ENCODE results near the gene PNPO.

Gene PNPO

DNA sequence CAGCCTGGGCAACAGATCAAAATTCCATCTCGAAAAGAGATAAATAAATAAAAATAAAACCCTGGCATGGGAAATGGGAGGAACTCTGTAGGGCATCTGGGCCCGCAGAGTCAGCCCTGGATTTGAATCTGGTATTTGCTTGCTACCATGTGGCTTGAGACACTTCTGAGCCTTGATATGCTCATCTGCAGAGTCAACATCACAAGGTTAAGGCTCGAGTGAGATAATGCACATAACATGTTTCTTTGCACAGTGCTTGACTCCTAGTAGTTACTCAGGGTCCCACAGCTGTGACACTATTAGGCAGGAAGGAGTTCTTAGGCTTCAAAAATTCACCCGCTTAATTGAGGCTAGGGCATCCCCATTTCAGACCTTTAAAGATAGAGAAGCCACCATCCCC lies 50.8 kb downstream of the PNPO start:
- no peak overlapping the region for H3K4me3 ChIP-seq (ENCODE audit: low read depth in 1 of 2, low read length in 2 of 2)
- H3K36me3 ChIP-seq (ENCODE audit: control insufficient read depth in 1 of 2, insufficient read depth in 2 of 2, low read length in 2 of 2), result no peaks in the 10 kb centered on the region
- no peak overlapping the region for H3K27ac ChIP-seq (ENCODE audit: low read length)
- peaks cover 0 to 6% of the 10 kb centered on the region in 2 donors for H3K4me1 ChIP-seq (ENCODE audit: control insufficient read depth in 1 of 2, insufficient read depth in 2 of 2, low read length in 2 of 2)
- H3K27me3 ChIP-seq (ENCODE audit: low read depth, low read length), result peaks cover 7% of the 10 kb centered on the region
- no peaks in the 10 kb centered on the region for H3K9me3 ChIP-seq (ENCODE audit: control insufficient read depth in 1 of 2, low read length in 2 of 2)

DNA sequence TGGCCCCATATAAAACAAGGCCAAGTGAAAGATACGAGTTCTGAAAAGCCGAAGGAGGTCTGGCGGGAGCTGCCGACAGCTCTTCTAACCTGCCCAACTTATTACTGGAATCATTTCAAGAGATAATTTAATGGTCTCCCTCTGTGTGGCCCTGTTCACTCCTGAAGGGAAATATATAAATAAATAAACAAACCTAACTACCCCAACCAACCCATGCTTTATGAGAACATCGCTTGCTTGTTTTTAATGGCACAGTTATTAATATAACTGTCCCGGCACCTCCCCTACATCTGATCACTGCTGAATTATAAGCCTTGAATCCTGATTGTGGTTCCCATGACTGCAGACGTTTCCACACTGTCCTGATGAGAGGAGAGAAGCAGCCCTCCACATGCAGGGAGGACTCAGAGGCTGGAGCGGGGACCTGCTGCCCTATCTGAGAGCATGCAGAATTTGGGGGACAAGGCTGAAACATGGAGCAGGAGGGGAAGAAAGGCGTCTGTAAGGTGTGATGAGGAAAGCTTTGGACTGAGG lies 51.7 kb downstream of the PNPO start:
- Histone ChIP-seq H3K27me3 (ENCODE audit: low read depth, low read length) (peaks cover 7% of the 10 kb centered on the region), H3K27ac (ENCODE audit: low read length) (no peak overlapping the region), H3K4me1 (ENCODE audit: control insufficient read depth in 1 of 2, insufficient read depth in 2 of 2, low read length in 2 of 2) (no peaks in the 10 kb centered on the region), H3K9me3 (ENCODE audit: control insufficient read depth in 1 of 2, low read length in 2 of 2) (no peaks in the 10 kb centered on the region), H3K4me3 (ENCODE audit: low read depth in 1 of 2, low read length in 2 of 2) (no peak overlapping the region), H3K36me3 (ENCODE audit: control insufficient read depth in 1 of 2, insufficient read depth in 2 of 2, low read length in 2 of 2) (no peaks in the 10 kb centered on the region)

GRCh38 chr17:47993964-47994363 lies 52.6 kb downstream of the PNPO start:
- Histone ChIP-seq H3K36me3 (ENCODE audit: control insufficient read depth in 1 of 2, insufficient read depth in 2 of 2, low read length in 2 of 2) (no peaks in the 10 kb centered on the region), H3K9me3 (ENCODE audit: control insufficient read depth in 1 of 2, low read length in 2 of 2) (no peaks in the 10 kb centered on the region), H3K4me3 (ENCODE audit: low read depth in 1 of 2, low read length in 2 of 2) (no peak overlapping the region), H3K27ac (ENCODE audit: low read length) (no peak overlapping the region), H3K27me3 (ENCODE audit: low read depth, low read length) (peaks cover 7% of the 10 kb centered on the region), H3K4me1 (ENCODE audit: control insufficient read depth in 1 of 2, insufficient read depth in 2 of 2, low read length in 2 of 2) (no peaks in the 10 kb centered on the region)

DNA sequence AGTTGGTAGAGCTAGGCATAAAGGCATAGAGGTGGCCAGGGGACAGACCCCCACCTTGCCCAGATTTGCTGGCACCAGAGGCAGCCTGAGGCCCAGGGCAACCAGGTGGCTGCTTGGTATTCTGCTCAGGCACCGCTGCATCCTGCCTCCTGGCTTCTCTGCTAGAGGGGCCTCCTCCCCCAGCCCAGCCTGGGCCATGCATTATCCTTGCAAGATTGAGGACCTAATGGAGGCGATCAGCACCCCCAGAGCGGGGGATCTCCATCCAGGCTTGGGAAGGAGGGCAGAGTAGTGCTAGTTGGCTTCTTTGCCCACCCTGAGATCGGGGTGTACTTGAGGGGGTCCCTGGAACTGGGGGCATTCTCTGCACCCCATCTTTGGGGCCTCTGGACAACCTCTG lies 53.4 kb downstream of the PNPO start:
- Histone ChIP-seq H3K27ac (ENCODE audit: low read length) (no peak overlapping the region), H3K9me3 (ENCODE audit: control insufficient read depth in 1 of 2, low read length in 2 of 2) (no peaks in the 10 kb centered on the region), H3K4me3 (ENCODE audit: low read depth in 1 of 2, low read length in 2 of 2) (no peak overlapping the region), H3K27me3 (ENCODE audit: low read depth, low read length) (peaks cover 7% of the 10 kb centered on the region), H3K36me3 (ENCODE audit: control insufficient read depth in 1 of 2, insufficient read depth in 2 of 2, low read length in 2 of 2) (no peaks in the 10 kb centered on the region), H3K4me1 (ENCODE audit: control insufficient read depth in 1 of 2, insufficient read depth in 2 of 2, low read length in 2 of 2) (no peaks in the 10 kb centered on the region)

- Histone ChIP-seq H3K27me3 (ENCODE audit: low read depth, low read length) (peaks cover 7% of the 10 kb centered on the region), H3K27ac (ENCODE audit: low read length) (no peak overlapping the region), H3K4me1 (ENCODE audit: control insufficient read depth in 1 of 2, insufficient read depth in 2 of 2, low read length in 2 of 2) (no peaks in the 10 kb centered on the region), H3K4me3 (ENCODE audit: low read depth in 1 of 2, low read length in 2 of 2) (no peak overlapping the region), H3K36me3 (ENCODE audit: control insufficient read depth in 1 of 2, insufficient read depth in 2 of 2, low read length in 2 of 2) (no peaks in the 10 kb centered on the region), H3K9me3 (ENCODE audit: control insufficient read depth in 1 of 2, low read length in 2 of 2) (no peaks in the 10 kb centered on the region)
Measured at GRCh38 chr17:47995241-47995935, 54.0 kb downstream of the PNPO start.

DNA sequence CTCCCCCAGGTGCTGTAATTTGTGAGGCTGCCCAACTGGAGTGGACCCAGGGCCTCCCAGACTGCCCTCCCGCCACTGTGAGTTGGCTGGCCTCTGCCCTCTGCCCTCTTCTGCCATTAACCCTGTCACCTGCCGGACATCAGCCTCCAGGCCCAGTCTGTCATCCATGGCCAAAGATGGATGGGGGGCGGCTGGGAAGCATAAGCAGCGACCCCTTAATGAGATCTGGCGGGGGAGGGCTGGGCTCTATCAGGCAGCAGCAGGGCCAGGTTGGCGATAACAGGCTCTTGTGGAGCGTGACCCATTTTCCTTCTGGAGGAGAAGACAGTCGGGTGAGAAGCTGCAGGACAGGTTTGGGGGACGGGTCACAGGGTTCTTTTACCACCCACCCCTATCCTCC lies 54.8 kb downstream of the PNPO start:
- Histone ChIP-seq H3K27me3 (ENCODE audit: low read depth, low read length) (peaks cover 7% of the 10 kb centered on the region), H3K9me3 (ENCODE audit: control insufficient read depth in 1 of 2, low read length in 2 of 2) (no peaks in the 10 kb centered on the region), H3K27ac (ENCODE audit: low read length) (no peak overlapping the region), H3K36me3 (ENCODE audit: control insufficient read depth in 1 of 2, insufficient read depth in 2 of 2, low read length in 2 of 2) (no peaks in the 10 kb centered on the region), H3K4me3 (ENCODE audit: low read depth in 1 of 2, low read length in 2 of 2) (no peak overlapping the region), H3K4me1 (ENCODE audit: control insufficient read depth in 1 of 2, insufficient read depth in 2 of 2, low read length in 2 of 2) (no peaks in the 10 kb centered on the region)

DNA sequence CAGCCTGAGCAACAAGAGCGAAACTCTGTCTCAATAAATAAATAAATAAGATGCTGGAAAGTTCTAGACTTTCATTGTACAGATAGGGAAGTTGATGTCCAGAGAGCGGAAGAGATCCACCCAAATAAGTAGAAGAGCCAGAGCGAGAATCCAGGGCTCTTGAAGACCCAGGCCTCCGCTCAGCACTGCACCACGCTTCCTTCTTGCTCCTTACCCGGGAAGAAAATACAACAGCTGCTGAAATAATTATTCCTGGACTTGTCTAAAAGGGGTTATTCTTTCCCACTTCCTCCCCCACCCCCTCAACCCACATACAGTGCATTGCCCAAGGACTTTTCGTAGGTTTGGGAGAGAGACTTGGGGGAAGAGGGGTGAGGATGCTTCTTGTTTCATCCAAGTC lies 56.2 kb downstream of the PNPO start:
- Histone ChIP-seq H3K27ac (ENCODE audit: low read length) (no peak overlapping the region), H3K36me3 (ENCODE audit: control insufficient read depth in 1 of 2, insufficient read depth in 2 of 2, low read length in 2 of 2) (no peaks in the 10 kb centered on the region), H3K27me3 (ENCODE audit: low read depth, low read length) (peaks cover 7% of the 10 kb centered on the region), H3K9me3 (ENCODE audit: control insufficient read depth in 1 of 2, low read length in 2 of 2) (no peaks in the 10 kb centered on the region), H3K4me3 (ENCODE audit: low read depth in 1 of 2, low read length in 2 of 2) (no peak overlapping the region), H3K4me1 (ENCODE audit: control insufficient read depth in 1 of 2, insufficient read depth in 2 of 2, low read length in 2 of 2) (peaks cover 0 to 8% of the 10 kb centered on the region in 2 donors)

GRCh38 chr17:47998044-47998443 lies 56.7 kb downstream of the PNPO start:
- peaks cover 3 to 12% of the 10 kb centered on the region in 2 donors for H3K4me1 ChIP-seq (ENCODE audit: control insufficient read depth in 1 of 2, insufficient read depth in 2 of 2, low read length in 2 of 2)
- no peaks in the 10 kb centered on the region for H3K9me3 ChIP-seq (ENCODE audit: control insufficient read depth in 1 of 2, low read length in 2 of 2)
- H3K4me3 ChIP-seq (ENCODE audit: low read depth in 1 of 2, low read length in 2 of 2), result no peak overlapping the region
- H3K36me3 ChIP-seq (ENCODE audit: control insufficient read depth in 1 of 2, insufficient read depth in 2 of 2, low read length in 2 of 2), result no peaks in the 10 kb centered on the region
- H3K27me3 ChIP-seq (ENCODE audit: low read depth, low read length), result peaks cover 7% of the 10 kb centered on the region
- H3K27ac ChIP-seq (ENCODE audit: low read length), result no peak overlapping the region

Measured in muscle layer of duodenum (tissue), 2 donors.